Right cardiac atrium (tissue), 5 donors: Measurements from ENCODE around the gene IGHMBP2. TPM values are rescaled to one million over a fixed set of nuclear protein-coding genes. Genes with fewer than 3 reads are reported as not detected.
"Not testable (repeated sequence)": the region's sequence is repeated elsewhere in the genome, so short reads cannot be mapped to it uniquely, and the experiment has no call there.

Source experiments
- ATAC-seq, 2 donors: fragments of 200-7000 bp; cut with Tn5 transposase; one replicate each; pipeline versions ENCODE4 v1.8.0 to v1.9.1; 2020; ENCODE audit warnings: moderate library complexity in 2 of 2, mild to moderate bottlenecking in 1 of 2
- DNase-seq, 3 donors: peaks; one replicate each; pipeline ENCODE4 v3.0.0-alpha.2; 2020
- H3K27ac ChIP-seq: one replicate; pipeline ENCODE4 v1.5.1; 2013; ENCODE audit warnings: mild to moderate bottlenecking, low read length, control low read depth, moderate library complexity
- H3K27me3 ChIP-seq: one replicate; pipeline ENCODE4 v1.6.1; 2013; ENCODE audit not compliant: control insufficient read depth, insufficient read depth
- H3K4me1 ChIP-seq: one replicate; pipeline ENCODE4 v1.6.1; 2013; ENCODE audit warnings: low read length; ENCODE audit not compliant: control insufficient read depth, insufficient read depth
- H3K4me3 ChIP-seq: one replicate; pipeline ENCODE4 v1.5.1; 2013; ENCODE audit warnings: low read length, control low read depth
- H3K9me3 ChIP-seq: one replicate; pipeline ENCODE4 v1.6.1; 2013; ENCODE audit warnings: low read length; ENCODE audit not compliant: control insufficient read depth
- WGBS: extraction: QIAGEN DNeasy Blood & Tissue Kit; methylation state at CpG from one replicate; pipeline ENCODE4 v1.1.7; 2013; 5-methylcytosine and 5-hydroxymethylcytosine counted together
- intact Hi-C, 4 donors: fragments of 100-400 bp; cut with DNase I; formaldehyde crosslinking; loops; one replicate each; pipeline versions ENCODE4 v1.11.0 to v1.14.0; 2022 to 2023
- long read RNA-seq, 4 donors: library from polyadenylated mRNA; unstranded; transcript quantifications; one replicate each; pipeline ENCODE4 v2.0.0, GENCODE V29; 2020 to 2021
- polyA plus RNA-seq: library from polyadenylated mRNA; stranded (reverse); fragments of 200-250 nt; gene quantifications from one replicate; pipeline ENCODE4 v1.2.3, GENCODE V29; 2013
- total RNA-seq, 4 donors: library from RNA; stranded (reverse); fragmentation: NEBNext Ultra II Directional; extraction: Animal tissue kit (Norgen Biotek cat#: 25700); gene quantifications; one replicate each; pipeline ENCODE4 v1.2.1, GENCODE V29; 2021
- donor health status: healthy with polysubstance abuse.
- donor health status: DM: no; HTN: yes; CAD: no.
- donor health status: DM: no; HTN: no; CAD: no.
- donor health status: DM: no; HTN: yes; CAD: no; lungs with severe emphysema.
- donor health status: DM: yes; HTN: yes; CAD: no.

The IGHMBP2 gene
- total RNA-seq (10 to 100 TPM; 11.1 to 12.7 (median 11.9) TPM), polyA plus RNA-seq (10.4 TPM)
- long read RNA-seq, donor 1, partial matches to known transcripts: 27 of 35 reads
- long read RNA-seq, donor 1, other reads (novel, unspliced or antisense): 6 of 35 reads
- long read RNA-seq, donor 2, transcript IGHMBP2-201 (15 exons, 3,961 nt): major isoform, 5 of 11 reads
- long read RNA-seq, donor 2, partial matches to known transcripts: 3 of 11 reads
- long read RNA-seq, donor 2, other reads (novel, unspliced or antisense): 3 of 11 reads
- long read RNA-seq, donor 3, partial matches to known transcripts: 71 of 92 reads
- long read RNA-seq, donor 3, other reads (novel, unspliced or antisense): 11 of 92 reads
- long read RNA-seq, donor 4, partial matches to known transcripts: 1 of 5 reads
- long read RNA-seq, donor 4, other reads (novel, unspliced or antisense): 1 of 5 reads

- Histone ChIP-seq H3K4me1 (peaks cover 3% of the 10 kb centered on the region), H3K4me3 (peak within 1 kb of the TSS; percentile 92), H3K27me3 (no peaks in the 10 kb centered on the region), H3K9me3 (no peaks in the 10 kb centered on the region), H3K27ac (peak within 1 kb of the TSS; percentile 77)
- DNase-seq (peak; percentile 85 to 94 (median 93)), ATAC-seq (peak; percentile 97 to 98)
- intact Hi-C loops: loop anchor here in 3 of 4 donors (10.0 kb wide), 2 partner anchors 141 to 181 kb away; partner anchors contain the start of gene TPCN2 (in 2 of the 3)
- WGBS: under 1% methylated on average over 78 of the region's 78 CpGs
These were observed at the start of gene IGHMBP2, which contains the start of gene MRPL21 for GRCh38 chr11:68903288-68904247. TSS of gene IGHMBP2 (plus strand) at chr11:68903891. CDS start at chr11:68903953, 62 bp downstream. TSS of gene MRPL21 (minus strand) at chr11:68903832. CDS start at chr11:68903810, 22 bp downstream.

GRCh38 chr11:68854273-68854958 is 49.3 kb upstream of the IGHMBP2 start:
- Histone ChIP-seq H3K27me3 (no peaks in the 10 kb centered on the region), H3K4me3 (peak overlapping the region; percentile 27), H3K4me1 (peaks cover 2% of the 10 kb centered on the region), H3K9me3 (no peaks in the 10 kb centered on the region), H3K27ac (no peak overlapping the region)
- intact Hi-C loops: no loop called here
- ATAC-seq: peak; percentile 10 to 25
- 20% methylated on average over 42 of the region's 42 CpGs for WGBS
- no peak for DNase-seq

- DNase-seq (peak in 2 of 3 donors; percentile 78 to 84), ATAC-seq (peak; percentile 85 to 87)
- peaks cover 2% of the 10 kb centered on the region for H3K4me1 ChIP-seq
- no peaks in the 10 kb centered on the region for H3K9me3 ChIP-seq
- intact Hi-C loops: no loop called here
- H3K27ac ChIP-seq: peak overlapping the region; percentile 7
- no peaks in the 10 kb centered on the region for H3K27me3 ChIP-seq
- 3% methylated on average over 62 of the region's 62 CpGs for WGBS
- H3K4me3 ChIP-seq: peak overlapping the region; percentile 31
These were observed 48.3 kb upstream of the IGHMBP2 start for GRCh38 chr11:68855205-68855981.

GRCh38 chr11:68856425-68857030 is 47.2 kb upstream of the IGHMBP2 start:
- H3K4me3 ChIP-seq, H3K9me3 ChIP-seq, H3K27ac ChIP-seq, DNase-seq, ATAC-seq, intact Hi-C loops, H3K4me1 ChIP-seq, H3K27me3 ChIP-seq: not testable (repeated sequence)
- WGBS: 88% methylated on average over 21 of the region's 21 CpGs

GRCh38 chr11:68857037-68857586 is 46.6 kb upstream of the IGHMBP2 start:
- Histone ChIP-seq H3K4me1 (peaks cover 2% of the 10 kb centered on the region), H3K4me3 (no peak overlapping the region), H3K9me3 (no peaks in the 10 kb centered on the region), H3K27ac (no peak overlapping the region), H3K27me3 (no peaks in the 10 kb centered on the region)
- WGBS: 91% methylated on average over 8 of the region's 8 CpGs
- intact Hi-C loops: no loop called here
- DNase-seq (no peak), ATAC-seq (no peak)

GRCh38 chr11:68859123-68859522 is 44.6 kb upstream of the IGHMBP2 start:
- no peak overlapping the region for H3K4me3 ChIP-seq
- ATAC-seq (no peak), DNase-seq (no peak)
- H3K9me3 ChIP-seq: no peaks in the 10 kb centered on the region
- peaks cover 2% of the 10 kb centered on the region for H3K4me1 ChIP-seq
- no peaks in the 10 kb centered on the region for H3K27me3 ChIP-seq
- no peak overlapping the region for H3K27ac ChIP-seq
- intact Hi-C loops: no loop called here
- WGBS: 85% methylated on average over 8 of the region's 8 CpGs

- Histone ChIP-seq H3K4me1 (no peaks in the 10 kb centered on the region), H3K27me3 (no peaks in the 10 kb centered on the region), H3K4me3 (no peak overlapping the region), H3K9me3 (no peaks in the 10 kb centered on the region), H3K27ac (no peak overlapping the region)
- no peak for ATAC-seq
- intact Hi-C loops: no loop called here
- DNase-seq: no peak
- 83% methylated on average over 6 of the region's 6 CpGs for WGBS
These were observed 41.3 kb upstream of the IGHMBP2 start for GRCh38 chr11:68862421-68862820.

- DNase-seq (no peak), ATAC-seq (no peak)
- Histone ChIP-seq H3K4me1 (no peaks in the 10 kb centered on the region), H3K9me3 (no peaks in the 10 kb centered on the region), H3K27me3 (no peaks in the 10 kb centered on the region), H3K4me3 (no peak overlapping the region), H3K27ac (no peak overlapping the region)
- intact Hi-C loops: no loop called here
- 95% methylated on average over 3 of the region's 3 CpGs for WGBS
These were observed 40.0 kb upstream of the IGHMBP2 start for GRCh38 chr11:68863553-68864265.

GRCh38 chr11:68865241-68865640 is 38.5 kb upstream of the IGHMBP2 start:
- Histone ChIP-seq H3K4me3 (no peak overlapping the region), H3K27ac (no peak overlapping the region), H3K4me1 (no peaks in the 10 kb centered on the region), H3K9me3 (no peaks in the 10 kb centered on the region), H3K27me3 (no peaks in the 10 kb centered on the region)
- DNase-seq: no peak
- 94% methylated on average over 11 of the region's 11 CpGs for WGBS
- ATAC-seq: peak in 1 of 2 donors; percentile 30
- intact Hi-C loops: no loop called here
